Prostate gland (tissue), 2 donors: Measurements from ENCODE around the gene RCBTB2.

Source experiments
- POLR2A ChIP-seq: fragments of 450-650 bp; IDR thresholded peaks from one replicate; pipeline ENCODE4 v1.6.1; 2016; ENCODE audit warnings: antibody characterized with exemption, mild to moderate bottlenecking
- POLR2AphosphoS5 ChIP-seq: sonication (generic); formaldehyde crosslinking; IDR thresholded peaks from one replicate; pipeline ENCODE4 v1.6.1; 2017; ENCODE audit warnings: antibody characterized with exemption
- TF ChIP-seq, protein P1 (sequence below), 4 experiments: fragments of 200-600 bp in 2 of 4; fragments of 450-650 bp in 2 of 4; sonication (generic) in 2 of 4; IDR thresholded peaks; 1 replicate in 3 of 4; 2 replicates in 1 of 4; pipeline ENCODE4 v1.5.1; 2016 to 2019; ENCODE audit warnings: antibody characterized with exemption in 4 of 4, mild to moderate bottlenecking in 2 of 4, moderate library complexity in 2 of 4

DNA sequence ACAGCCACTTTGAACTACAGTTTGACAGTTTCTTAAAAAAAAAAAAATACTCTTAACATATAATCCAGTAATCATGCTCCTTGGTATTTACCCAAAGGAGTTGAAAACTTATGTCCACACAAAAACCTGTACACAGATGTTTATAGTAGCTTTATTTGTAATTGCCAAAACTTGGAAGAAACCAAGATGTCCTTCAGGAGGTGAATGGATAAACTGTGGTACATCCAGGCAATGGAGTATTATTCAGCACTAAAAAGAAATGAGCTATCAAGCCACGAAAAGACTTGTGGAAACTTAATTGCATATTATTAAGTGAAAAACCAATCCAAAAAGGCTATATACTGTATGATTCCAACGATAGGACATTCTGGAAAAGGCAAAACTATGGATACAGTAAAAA is 44.9 kb downstream of the RCBTB2 start:
- TF ChIP-seq, protein P1, sequence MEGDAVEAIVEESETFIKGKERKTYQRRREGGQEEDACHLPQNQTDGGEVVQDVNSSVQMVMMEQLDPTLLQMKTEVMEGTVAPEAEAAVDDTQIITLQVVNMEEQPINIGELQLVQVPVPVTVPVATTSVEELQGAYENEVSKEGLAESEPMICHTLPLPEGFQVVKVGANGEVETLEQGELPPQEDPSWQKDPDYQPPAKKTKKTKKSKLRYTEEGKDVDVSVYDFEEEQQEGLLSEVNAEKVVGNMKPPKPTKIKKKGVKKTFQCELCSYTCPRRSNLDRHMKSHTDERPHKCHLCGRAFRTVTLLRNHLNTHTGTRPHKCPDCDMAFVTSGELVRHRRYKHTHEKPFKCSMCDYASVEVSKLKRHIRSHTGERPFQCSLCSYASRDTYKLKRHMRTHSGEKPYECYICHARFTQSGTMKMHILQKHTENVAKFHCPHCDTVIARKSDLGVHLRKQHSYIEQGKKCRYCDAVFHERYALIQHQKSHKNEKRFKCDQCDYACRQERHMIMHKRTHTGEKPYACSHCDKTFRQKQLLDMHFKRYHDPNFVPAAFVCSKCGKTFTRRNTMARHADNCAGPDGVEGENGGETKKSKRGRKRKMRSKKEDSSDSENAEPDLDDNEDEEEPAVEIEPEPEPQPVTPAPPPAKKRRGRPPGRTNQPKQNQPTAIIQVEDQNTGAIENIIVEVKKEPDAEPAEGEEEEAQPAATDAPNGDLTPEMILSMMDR (IDR thresholded peaks at IDR 0.05): no peak
- TF ChIP-seq POLR2A: no peak
- TF ChIP-seq POLR2AphosphoS5: no peak
